Transverse colon (tissue), 4 donors: ENCODE data around the gene PRPS1.
"Not testable (repeated sequence)": the region's sequence is repeated elsewhere in the genome, so short reads cannot be mapped to it uniquely, and the experiment has no call there.

ENCODE experiments used
- CTCF ChIP-seq, 5 experiments: fragments of 200-600 bp in 3 of 5; fragments of 450-650 bp in 2 of 5; sonication (generic) in 3 of 5; IDR thresholded peaks; 1 replicate in 2 of 5; 2 replicates in 3 of 5; pipeline ENCODE4 v1.5.1; 2016 to 2017; ENCODE audit warnings: antibody characterized with exemption in 5 of 5, inconsistent platforms in 3 of 5, mild to moderate bottlenecking in 2 of 5, moderate library complexity in 1 of 5
- EP300 ChIP-seq: sonication (generic); formaldehyde crosslinking; IDR thresholded peaks from one replicate; pipeline ENCODE4 v1.6.1; 2017; ENCODE audit warnings: antibody characterized with exemption, low read depth
- POLR2A ChIP-seq: fragments of 450-650 bp; IDR thresholded peaks from one replicate; pipeline ENCODE4 v1.6.1; 2016; ENCODE audit warnings: antibody characterized with exemption, mild to moderate bottlenecking, moderate library complexity
- POLR2AphosphoS5 ChIP-seq, 3 donors: sonication (generic); formaldehyde crosslinking; IDR thresholded peaks; one replicate each; pipeline ENCODE4 v1.6.1; 2016; ENCODE audit warnings: antibody characterized with exemption in 3 of 3

GRCh38 chrX:107668710-107669109 lies 40.4 kb downstream of the PRPS1 start:
- TF ChIP-seq POLR2AphosphoS5 (IDR thresholded peaks at IDR 0.05); CTCF (IDR thresholded peaks at IDR 0.05); EP300; POLR2A: not testable (repeated sequence)
